Measurements from ENCODE around the gene CAMTA1. TPM values are rescaled to one million over a fixed set of nuclear protein-coding genes. Genes with fewer than 3 reads are reported as not detected.

The CAMTA1 gene
- total and polyA plus RNA-seq, 8 donors, result 42.8 to 213 (median 118) TPM

DNA sequence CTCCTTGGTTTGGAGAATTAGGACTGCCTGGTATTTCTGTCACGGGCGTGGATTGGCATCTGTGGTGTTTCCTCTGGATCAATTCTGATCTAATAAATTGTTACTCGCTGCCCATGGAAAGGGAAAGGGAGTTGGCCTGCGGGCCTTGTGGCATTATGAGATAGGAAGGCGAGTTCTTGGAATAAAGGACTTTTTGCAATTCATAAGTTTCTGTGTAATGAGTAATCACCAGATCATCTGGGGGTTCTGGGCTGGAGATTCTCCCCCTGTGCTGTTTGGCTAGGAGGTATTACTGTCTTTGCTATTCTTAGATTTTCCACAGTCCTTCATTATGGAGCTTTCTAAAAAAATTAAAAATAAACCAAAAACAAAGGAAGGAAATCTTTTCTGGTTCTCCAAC, 315.9 kb downstream of the CAMTA1 start:
- TF ChIP-seq, protein P1, sequence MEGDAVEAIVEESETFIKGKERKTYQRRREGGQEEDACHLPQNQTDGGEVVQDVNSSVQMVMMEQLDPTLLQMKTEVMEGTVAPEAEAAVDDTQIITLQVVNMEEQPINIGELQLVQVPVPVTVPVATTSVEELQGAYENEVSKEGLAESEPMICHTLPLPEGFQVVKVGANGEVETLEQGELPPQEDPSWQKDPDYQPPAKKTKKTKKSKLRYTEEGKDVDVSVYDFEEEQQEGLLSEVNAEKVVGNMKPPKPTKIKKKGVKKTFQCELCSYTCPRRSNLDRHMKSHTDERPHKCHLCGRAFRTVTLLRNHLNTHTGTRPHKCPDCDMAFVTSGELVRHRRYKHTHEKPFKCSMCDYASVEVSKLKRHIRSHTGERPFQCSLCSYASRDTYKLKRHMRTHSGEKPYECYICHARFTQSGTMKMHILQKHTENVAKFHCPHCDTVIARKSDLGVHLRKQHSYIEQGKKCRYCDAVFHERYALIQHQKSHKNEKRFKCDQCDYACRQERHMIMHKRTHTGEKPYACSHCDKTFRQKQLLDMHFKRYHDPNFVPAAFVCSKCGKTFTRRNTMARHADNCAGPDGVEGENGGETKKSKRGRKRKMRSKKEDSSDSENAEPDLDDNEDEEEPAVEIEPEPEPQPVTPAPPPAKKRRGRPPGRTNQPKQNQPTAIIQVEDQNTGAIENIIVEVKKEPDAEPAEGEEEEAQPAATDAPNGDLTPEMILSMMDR (IDR thresholded peaks at IDR 0.05), result no peak
- no peak for TF ChIP-seq EP300 (IDR thresholded peaks at IDR 0.05)
- TF ChIP-seq POLR2A (IDR thresholded peaks at IDR 0.05), result no peak
- TF ChIP-seq POLR2AphosphoS5 (IDR thresholded peaks at IDR 0.05), result no peak
- Histone ChIP-seq H3K36me3 (no peaks in the 10 kb centered on the region), H3K27ac (no peak overlapping the region), H3K9me3 (no peaks in the 10 kb centered on the region), H3K4me1 (no peaks in the 10 kb centered on the region), H3K27me3 (peaks cover 0 to 50% (median 4%) of the 10 kb centered on the region in 3 donors), H3K4me3 (no peak overlapping the region)
- WGBS, 5 donors, result 78 to 85% (median 82%) methylated on average over 5 of the region's 5 CpGs
- DNase-seq, result no peak
- intact Hi-C loops (cut with DNase I; ENCODE audit: low total_unique reads), result no loop called here

DNA sequence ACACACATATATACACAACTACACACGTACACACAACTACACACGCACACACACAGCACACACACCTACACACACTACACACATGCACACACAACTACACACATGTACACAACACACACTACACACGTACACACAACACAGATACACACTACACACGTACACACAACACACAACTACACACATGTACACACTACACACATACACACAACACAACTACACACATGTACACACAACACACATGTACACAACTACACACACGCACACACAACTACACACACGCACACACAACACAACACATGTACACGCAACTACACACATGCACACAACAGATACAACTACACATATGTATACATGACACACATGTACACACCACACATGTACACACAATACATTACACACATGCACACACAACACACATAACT, 318.1 kb downstream of the CAMTA1 start:
- intact Hi-C loops (cut with DNase I; ENCODE audit: low total_unique reads), result no loop called here
- H3K27ac ChIP-seq, result no peak overlapping the region
- no peaks in the 10 kb centered on the region for H3K9me3 ChIP-seq
- 82 to 95% (median 89%) methylated on average over 7 of the region's 7 CpGs for WGBS, 5 donors
- no peak for DNase-seq
- no peak for TF ChIP-seq POLR2AphosphoS5 (IDR thresholded peaks at IDR 0.05)
- no peak for TF ChIP-seq EP300 (IDR thresholded peaks at IDR 0.05)
- TF ChIP-seq POLR2A (IDR thresholded peaks at IDR 0.05), result no peak
- TF ChIP-seq, protein P1 (IDR thresholded peaks at IDR 0.05), result no peak
- H3K4me1 ChIP-seq, result no peaks in the 10 kb centered on the region
- H3K36me3 ChIP-seq, result no peaks in the 10 kb centered on the region
- no peak overlapping the region for H3K4me3 ChIP-seq
- peaks cover 0 to 40% (median 4%) of the 10 kb centered on the region in 3 donors for H3K27me3 ChIP-seq

DNA sequence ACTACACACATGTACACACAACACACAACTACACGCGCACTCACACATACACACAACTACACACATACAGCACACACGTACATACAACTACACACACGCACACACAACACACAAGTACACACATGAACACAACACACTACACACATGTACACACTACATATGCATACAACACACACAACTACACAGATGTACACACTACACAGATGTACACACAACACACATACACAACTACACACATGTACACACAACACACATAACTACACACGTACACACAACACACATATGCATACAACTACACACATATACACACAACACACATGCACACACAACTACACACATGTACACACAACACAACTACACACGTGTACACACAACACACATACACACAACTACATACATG, 318.6 kb downstream of the CAMTA1 start:
- H3K27ac ChIP-seq, result no peak overlapping the region
- H3K36me3 ChIP-seq, result no peaks in the 10 kb centered on the region
- TF ChIP-seq, protein P1 (IDR thresholded peaks at IDR 0.05), result no peak
- no peak for TF ChIP-seq POLR2A (IDR thresholded peaks at IDR 0.05)
- no peak for TF ChIP-seq POLR2AphosphoS5 (IDR thresholded peaks at IDR 0.05)
- no peak for TF ChIP-seq EP300 (IDR thresholded peaks at IDR 0.05)
- no peak for DNase-seq
- no peaks in the 10 kb centered on the region for H3K4me1 ChIP-seq
- peaks cover 0 to 38% (median 5%) of the 10 kb centered on the region in 3 donors for H3K27me3 ChIP-seq
- no peaks in the 10 kb centered on the region for H3K9me3 ChIP-seq
- intact Hi-C loops (cut with DNase I; ENCODE audit: low total_unique reads), result no loop called here
- no peak overlapping the region for H3K4me3 ChIP-seq
- WGBS, 5 donors, result 77 to 87% (median 81%) methylated on average over 6 of the region's 6 CpGs

DNA sequence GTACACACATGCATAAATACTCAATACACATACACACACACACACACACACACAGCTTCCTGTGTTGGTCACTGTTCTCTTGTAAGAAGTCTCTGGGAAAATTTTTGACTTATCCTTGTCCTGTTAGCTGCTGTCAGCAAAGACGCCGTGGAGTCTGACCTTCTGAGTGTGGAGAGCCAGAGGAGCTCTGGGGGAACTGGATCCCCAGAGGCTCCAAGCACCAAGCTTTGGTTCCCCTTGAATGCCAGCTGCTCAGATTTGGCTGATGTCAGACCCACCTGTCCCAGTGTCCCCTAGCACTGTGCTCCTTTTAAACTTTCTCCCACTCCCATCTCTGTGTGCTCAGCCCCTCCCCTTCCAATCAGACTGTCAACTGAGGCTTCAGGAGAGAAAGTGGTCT, 319.1 kb downstream of the CAMTA1 start:
- WGBS, 5 donors, result 37 to 65% (median 49%) methylated on average over 2 of the region's 2 CpGs
- DNase-seq, result no peak
- H3K27me3 ChIP-seq, result peaks cover 0 to 35% (median 8%) of the 10 kb centered on the region in 3 donors
- H3K27ac ChIP-seq, result no peak overlapping the region
- intact Hi-C loops (cut with DNase I; ENCODE audit: low total_unique reads), result no loop called here
- H3K4me1 ChIP-seq, result no peaks in the 10 kb centered on the region
- TF ChIP-seq, protein P1 (IDR thresholded peaks at IDR 0.05), result no peak
- TF ChIP-seq POLR2A (IDR thresholded peaks at IDR 0.05) (no peak), POLR2AphosphoS5 (IDR thresholded peaks at IDR 0.05) (no peak), EP300 (IDR thresholded peaks at IDR 0.05) (no peak)
- no peaks in the 10 kb centered on the region for H3K36me3 ChIP-seq
- H3K9me3 ChIP-seq, result no peaks in the 10 kb centered on the region
- no peak overlapping the region for H3K4me3 ChIP-seq

Data from stomach (tissue), 9 donors.